GM21526 (cell line): ENCODE results near the gene CA9.

Experiments
- ATAC-seq: cut with Tn5 transposase; IDR thresholded peaks from one replicate; pipeline ENCODE4 v1.9.1; 2021; ENCODE audit warnings: moderate library complexity; ENCODE audit not compliant: unreplicated experiment, low FRiP score

CA9 gene

GRCh38 chr9:35651956-35652828 is 21.5 kb upstream of the CA9 start:
- ATAC-seq, result no peak

- ATAC-seq, result no peak
These were observed 20.9 kb upstream of the CA9 start for GRCh38 chr9:35652829-35653209.

- no peak for ATAC-seq
These were observed 20.1 kb upstream of the CA9 start for GRCh38 chr9:35653611-35654010.

- no peak for ATAC-seq
These were observed 17.4 kb upstream of the CA9 start for GRCh38 chr9:35656348-35656747.

- no peak for ATAC-seq
These were observed 16.7 kb upstream of the CA9 start for GRCh38 chr9:35656831-35657545.

- peak; percentile 79 for ATAC-seq
These were observed 16.1 kb upstream of the CA9 start, which contains the start of gene RMRP for GRCh38 chr9:35657546-35658136. TSS of gene RMRP (minus strand) at chr9:35658019.

GRCh38 chr9:35658137-35658967 is 15.4 kb upstream of the CA9 start, which contains the start of gene CCDC107:
TSS of gene CCDC107 (plus strand) at chr9:35658292. CDS start at chr9:35658380, 88 bp downstream.
- peak; percentile 57 for ATAC-seq

- ATAC-seq, result peak; percentile 3
These were observed 14.8 kb upstream of the CA9 start for GRCh38 chr9:35658968-35659220.

GRCh38 chr9:35659340-35659739 is 14.4 kb upstream of the CA9 start:
- ATAC-seq, result no peak

DNA sequence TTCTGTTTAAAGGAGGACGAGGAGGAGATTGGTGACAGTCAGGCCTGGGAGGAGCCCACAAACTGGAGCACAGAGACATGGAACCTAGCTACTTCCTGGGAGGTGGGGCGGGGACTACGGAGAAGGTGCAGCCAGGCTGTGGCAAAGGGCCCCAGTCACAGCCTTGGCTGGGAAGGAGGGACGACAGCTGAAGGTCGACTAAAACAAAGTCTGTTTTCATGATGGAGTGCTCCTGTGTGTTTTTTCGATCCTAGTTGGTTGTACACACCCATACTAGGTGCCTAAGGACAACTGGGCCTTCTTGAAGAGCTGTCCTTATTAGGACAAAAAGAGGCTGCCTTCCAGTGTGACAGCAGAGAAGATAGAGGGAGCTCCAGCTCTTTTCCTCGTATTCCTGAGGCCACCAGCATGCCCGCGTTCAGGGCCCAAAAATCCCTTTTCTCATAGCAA is 12.7 kb upstream of the CA9 start:
- ATAC-seq, result no peak

DNA sequence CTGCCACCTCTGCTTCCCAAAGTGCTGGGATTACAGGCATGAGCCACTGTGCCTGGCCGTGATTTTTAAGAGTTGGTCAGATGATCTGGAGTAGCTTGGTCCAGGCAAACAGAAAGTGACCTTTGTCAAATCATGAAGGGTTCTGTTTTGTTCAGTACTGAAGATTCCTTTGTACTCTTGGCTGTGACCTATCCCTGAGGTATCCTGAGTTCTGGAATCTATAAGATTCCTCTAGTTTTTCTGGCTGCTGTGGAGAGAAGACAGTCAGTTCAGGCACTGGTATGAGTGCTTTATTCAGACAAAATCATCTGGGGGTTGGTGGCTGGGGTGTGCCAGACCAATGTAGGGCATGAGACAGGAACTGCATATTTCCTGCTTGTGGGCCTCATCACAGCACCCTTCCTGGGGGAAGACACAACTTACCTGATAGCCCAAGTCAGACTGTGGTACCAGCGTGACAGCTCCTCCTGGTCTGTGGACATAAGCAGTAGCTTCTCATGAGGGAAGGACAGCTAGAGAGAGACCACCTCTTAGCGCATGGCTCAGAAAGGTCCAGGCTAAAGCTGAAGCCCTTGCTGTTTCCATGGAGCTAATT is 11.9 kb upstream of the CA9 start:
- ATAC-seq, result no peak

GRCh38 chr9:35662437-35662836 is 11.3 kb upstream of the CA9 start:
- no peak for ATAC-seq

DNA sequence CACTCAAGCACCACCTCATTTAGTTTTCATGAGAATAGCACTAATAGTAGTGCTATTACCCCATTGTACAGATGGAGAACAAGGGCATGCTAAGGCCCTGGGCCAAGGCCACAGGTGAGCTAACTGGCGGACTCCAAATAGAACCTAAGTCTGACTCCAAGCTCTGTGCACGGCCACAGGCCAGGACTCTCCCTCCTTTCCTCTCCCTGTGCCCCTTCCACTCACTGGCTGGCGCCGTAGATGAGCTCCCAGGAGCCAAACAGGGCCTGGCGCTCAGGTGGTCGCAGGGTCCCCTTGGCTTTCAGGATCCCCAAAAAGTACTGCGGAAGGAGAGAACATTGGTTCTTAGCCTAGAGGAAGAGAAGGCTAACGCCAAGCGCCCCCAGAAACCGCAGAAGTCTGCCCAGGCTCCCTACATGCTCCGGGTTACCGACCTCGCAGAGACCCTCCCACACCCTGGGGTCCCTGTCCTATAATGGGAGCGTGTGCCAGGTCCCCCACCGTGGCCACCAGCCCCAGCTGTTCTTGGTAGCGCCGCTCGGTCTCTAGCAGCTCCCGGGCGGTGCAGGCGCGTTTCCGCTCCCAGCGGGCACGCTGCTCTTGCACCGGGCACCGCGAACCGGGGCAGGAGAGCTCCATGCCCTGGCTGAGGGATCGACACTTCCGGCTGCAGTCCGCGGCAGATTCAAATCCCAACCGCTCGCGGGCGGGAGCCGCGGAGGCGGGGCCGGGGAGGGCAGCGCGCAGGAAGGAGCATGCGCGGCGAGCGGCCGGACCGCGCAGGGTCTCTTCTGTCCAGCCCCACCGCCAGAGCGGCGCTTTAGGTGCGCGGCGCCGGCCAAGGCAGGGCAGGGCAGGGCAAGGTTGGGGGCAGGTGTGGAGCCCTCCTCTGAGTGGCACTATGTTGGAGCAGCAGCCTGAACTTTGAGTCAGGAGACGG is 8.9 kb upstream of the CA9 start, which contains the start of gene ARHGEF39:
TSS of gene ARHGEF39 (minus strand) at position 665 of the 940 bp plus-strand sequence. CDS start at position 639, 26 bp downstream.
- ATAC-seq, result no peak

DNA sequence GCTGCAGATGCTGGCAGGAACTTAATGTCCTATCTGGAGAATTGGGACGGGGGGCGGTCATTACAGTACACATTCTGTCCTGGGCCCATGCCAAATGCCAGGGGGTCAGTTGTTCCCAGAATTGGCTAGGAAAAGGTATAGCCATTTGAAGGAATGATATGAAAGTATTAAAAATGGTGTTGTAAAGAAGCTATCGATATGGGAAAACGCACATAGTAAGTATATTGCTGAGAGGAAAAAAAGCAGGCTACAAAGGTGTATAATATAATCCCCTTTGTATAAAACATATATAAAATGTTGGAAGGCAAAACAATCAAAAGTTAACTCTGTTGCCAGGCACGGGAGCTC is 8.3 kb upstream of the CA9 start:
- ATAC-seq, result no peak

DNA sequence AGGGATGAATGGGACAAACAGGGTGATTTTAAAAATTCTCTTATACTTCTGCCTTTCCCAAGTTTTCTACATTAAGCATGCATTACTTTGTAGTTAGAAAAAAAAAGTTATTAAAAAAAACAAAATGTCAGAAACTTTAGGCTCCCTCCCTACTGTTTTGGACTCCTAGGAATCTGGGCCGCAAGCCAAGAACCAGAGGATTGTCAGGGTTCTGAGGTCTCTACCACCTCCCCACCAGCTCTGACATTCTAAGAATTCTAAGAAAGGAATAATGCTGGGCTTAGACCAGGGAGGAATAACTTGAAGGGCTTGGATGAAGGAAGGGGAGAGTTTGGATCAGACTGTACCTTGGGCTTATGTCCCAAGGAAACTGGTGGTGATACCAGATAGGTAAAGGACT is 7.7 kb upstream of the CA9 start:
- no peak for ATAC-seq

- no peak for ATAC-seq
These were observed 7.2 kb upstream of the CA9 start for GRCh38 chr9:35666549-35666948.

DNA sequence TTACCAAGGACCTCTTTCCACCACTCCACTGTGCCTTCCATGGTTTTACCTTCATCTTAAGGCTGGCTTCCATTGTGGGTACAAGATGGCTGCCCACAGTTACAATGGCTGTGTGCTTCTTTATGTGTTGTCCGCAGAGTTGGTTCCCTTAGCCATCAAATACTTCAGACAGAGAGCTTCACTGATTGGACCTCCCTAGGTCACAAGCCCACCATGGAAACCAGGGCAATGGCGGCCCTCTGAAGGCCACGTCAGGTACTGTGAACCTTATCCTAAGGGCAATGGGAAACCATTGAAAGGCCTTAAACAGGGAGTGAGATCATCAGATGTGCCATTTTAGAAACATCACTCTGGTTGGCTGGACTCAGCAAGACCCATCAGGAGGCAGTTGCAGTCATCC is 5.8 kb upstream of the CA9 start:
- ATAC-seq, result no peak

DNA sequence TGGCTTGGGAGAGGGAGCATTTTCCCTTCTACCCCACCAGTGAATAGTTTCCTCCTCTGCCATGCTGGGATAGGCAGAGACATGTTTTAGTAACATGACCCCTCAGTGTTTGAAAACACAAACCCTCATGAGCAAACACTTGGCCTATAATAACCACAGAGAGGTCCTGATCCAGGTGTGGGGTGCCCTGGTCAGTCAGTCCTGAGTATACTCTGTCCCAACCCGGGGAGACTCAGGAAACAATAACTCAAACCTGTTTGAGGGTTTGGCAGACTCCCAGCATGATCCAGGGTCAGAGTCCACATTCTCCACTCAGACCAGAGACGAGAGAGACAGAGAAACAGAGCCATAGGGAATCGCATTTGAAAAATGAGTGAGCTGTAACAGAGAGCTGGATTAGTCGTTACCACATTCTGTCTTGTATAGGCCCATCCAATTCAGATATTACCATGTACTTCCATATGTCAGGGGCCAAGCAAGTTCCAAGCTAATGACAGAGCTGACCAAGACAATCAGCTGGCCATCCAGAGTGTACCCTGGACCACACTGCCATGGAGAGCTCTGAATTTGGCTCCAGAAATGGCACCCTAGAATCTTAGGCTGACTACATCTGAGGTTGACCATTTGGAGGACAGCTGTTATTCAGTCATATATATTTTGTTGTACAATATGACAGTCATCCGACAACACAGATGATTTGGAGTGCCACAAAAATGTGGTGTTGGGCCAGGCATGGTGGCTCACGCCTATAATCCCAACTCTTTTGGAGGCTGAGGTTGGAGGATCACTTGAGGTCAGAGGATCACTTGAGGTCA is 4.2 kb upstream of the CA9 start:
- ATAC-seq, result no peak

- ATAC-seq, result no peak
These were observed 265 bp downstream of the CA9 start for GRCh38 chr9:35674025-35674361.
